IPS-11a (cell line): ENCODE measurements around the gene PRRC2B.
"Not testable (repeated sequence)": the region's sequence is repeated elsewhere in the genome, so short reads cannot be mapped to it uniquely, and the experiment has no call there.

Experiments used
- H3K4me3 ChIP-seq: one replicate; pipeline ENCODE4 v1.5.1; 2013; ENCODE audit warnings: low read depth, low read length, control low read depth

Gene PRRC2B

GRCh38 chr9:131433302-131433854, 39.5 kb downstream of the PRRC2B start:
- no peak overlapping the region for H3K4me3 ChIP-seq

- H3K4me3 ChIP-seq, result no peak overlapping the region
Measured at GRCh38 chr9:131434673-131435072, 40.8 kb downstream of the PRRC2B start.

GRCh38 chr9:131436376-131436775, 42.5 kb downstream of the PRRC2B start:
- no peak overlapping the region for H3K4me3 ChIP-seq

GRCh38 chr9:131436865-131437271, 43.0 kb downstream of the PRRC2B start:
- peak overlapping the region; percentile 0 for H3K4me3 ChIP-seq

- no peak overlapping the region for H3K4me3 ChIP-seq
Measured at GRCh38 chr9:131438190-131438589, 44.3 kb downstream of the PRRC2B start.

- no peak overlapping the region for H3K4me3 ChIP-seq
Measured at GRCh38 chr9:131439224-131439623, 45.3 kb downstream of the PRRC2B start.

- no peak overlapping the region for H3K4me3 ChIP-seq
Measured at GRCh38 chr9:131441441-131441840, 47.6 kb downstream of the PRRC2B start.

- H3K4me3 ChIP-seq, result no peak overlapping the region
Measured at GRCh38 chr9:131442351-131442750, 48.5 kb downstream of the PRRC2B start.

GRCh38 chr9:131443648-131444047, 49.8 kb downstream of the PRRC2B start:
- H3K4me3 ChIP-seq, result no peak overlapping the region

GRCh38 chr9:131446276-131446675, 52.4 kb downstream of the PRRC2B start:
- H3K4me3 ChIP-seq, result no peak overlapping the region

GRCh38 chr9:131447148-131447547, 53.3 kb downstream of the PRRC2B start:
- H3K4me3 ChIP-seq, result no peak overlapping the region

- H3K4me3 ChIP-seq, result no peak overlapping the region
Measured at GRCh38 chr9:131447600-131447999, 53.7 kb downstream of the PRRC2B start.

- H3K4me3 ChIP-seq, result no peak overlapping the region
Measured at GRCh38 chr9:131448818-131449217, 54.9 kb downstream of the PRRC2B start.

GRCh38 chr9:131449276-131449675, 55.4 kb downstream of the PRRC2B start:
- H3K4me3 ChIP-seq, result no peak overlapping the region

- no peak overlapping the region for H3K4me3 ChIP-seq
Measured at GRCh38 chr9:131454028-131454427, 60.1 kb downstream of the PRRC2B start.

GRCh38 chr9:131455655-131456054, 61.8 kb downstream of the PRRC2B start:
- H3K4me3 ChIP-seq, result not testable (repeated sequence)

- no peak overlapping the region for H3K4me3 ChIP-seq
Measured at GRCh38 chr9:131457746-131458145, 63.9 kb downstream of the PRRC2B start.

- no peak overlapping the region for H3K4me3 ChIP-seq
Measured at GRCh38 chr9:131459056-131459455, 65.2 kb downstream of the PRRC2B start.

GRCh38 chr9:131461166-131461565, 67.3 kb downstream of the PRRC2B start:
- H3K4me3 ChIP-seq, result no peak overlapping the region

GRCh38 chr9:131464354-131465000, 70.6 kb downstream of the PRRC2B start:
- H3K4me3 ChIP-seq, result no peak overlapping the region

- H3K4me3 ChIP-seq, result no peak overlapping the region
Measured at GRCh38 chr9:131465401-131465800, 71.5 kb downstream of the PRRC2B start.

GRCh38 chr9:131467214-131467935, 73.5 kb downstream of the PRRC2B start:
- no peak overlapping the region for H3K4me3 ChIP-seq
